Activated CD8-positive, alpha-beta memory T cell treated with anti-CD3 and anti-CD28 coated beads for 24 hours (primary cell): ENCODE results near the gene GALT.
"Not testable (repeated sequence)": the region's sequence is repeated elsewhere in the genome, so short reads cannot be mapped to it uniquely, and the experiment has no call there.

Experiments
- DNase-seq: peaks from one replicate; pipeline ENCODE4 v3.0.0-alpha.2; 2020

Gene GALT

DNA sequence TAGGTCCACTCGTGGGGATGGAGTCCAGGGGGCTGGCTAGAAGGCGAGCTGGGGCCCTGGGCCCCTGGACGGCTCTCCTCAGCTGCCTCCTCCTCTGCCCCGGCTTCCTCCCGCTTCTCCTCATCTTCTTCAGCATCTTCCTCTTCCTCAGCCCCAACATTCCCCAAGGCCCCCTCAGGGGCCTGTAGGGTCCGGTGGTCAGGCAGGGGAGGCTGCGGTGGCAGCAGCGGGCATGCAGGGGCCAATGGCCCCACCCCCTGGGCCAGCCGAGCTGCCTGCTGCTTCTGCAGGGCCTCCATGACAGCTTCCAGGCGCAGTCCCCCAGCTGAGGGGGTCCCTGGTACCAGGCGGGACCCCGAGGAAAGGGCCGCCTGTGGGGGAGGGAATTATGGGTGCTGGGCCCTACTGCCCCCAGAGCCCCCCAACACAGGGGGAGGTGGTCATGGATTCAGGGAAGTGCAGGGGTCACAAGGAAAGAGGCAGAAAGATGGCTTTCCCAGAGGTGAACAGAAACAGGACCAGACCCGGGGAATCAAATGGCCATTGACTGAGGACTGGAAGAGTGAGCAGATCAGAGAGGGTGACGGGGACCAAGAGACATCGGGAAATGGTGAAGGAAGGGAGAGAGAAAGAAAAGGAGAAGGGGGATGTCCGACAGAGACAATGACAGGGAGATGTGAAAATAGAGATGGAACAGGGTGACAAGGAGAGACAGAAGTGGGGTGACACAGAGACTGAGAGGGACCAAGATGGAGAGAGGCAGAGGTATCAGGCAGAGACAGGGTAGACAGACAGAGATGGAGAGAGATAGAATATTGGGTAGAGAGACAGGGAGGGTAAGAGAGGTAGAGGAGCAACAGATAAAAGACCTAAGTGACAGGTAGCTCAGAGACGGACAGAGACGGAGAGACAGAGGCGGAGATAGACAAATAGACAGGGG, 18.5 kb upstream of the GALT start:
- no peak for DNase-seq

DNA sequence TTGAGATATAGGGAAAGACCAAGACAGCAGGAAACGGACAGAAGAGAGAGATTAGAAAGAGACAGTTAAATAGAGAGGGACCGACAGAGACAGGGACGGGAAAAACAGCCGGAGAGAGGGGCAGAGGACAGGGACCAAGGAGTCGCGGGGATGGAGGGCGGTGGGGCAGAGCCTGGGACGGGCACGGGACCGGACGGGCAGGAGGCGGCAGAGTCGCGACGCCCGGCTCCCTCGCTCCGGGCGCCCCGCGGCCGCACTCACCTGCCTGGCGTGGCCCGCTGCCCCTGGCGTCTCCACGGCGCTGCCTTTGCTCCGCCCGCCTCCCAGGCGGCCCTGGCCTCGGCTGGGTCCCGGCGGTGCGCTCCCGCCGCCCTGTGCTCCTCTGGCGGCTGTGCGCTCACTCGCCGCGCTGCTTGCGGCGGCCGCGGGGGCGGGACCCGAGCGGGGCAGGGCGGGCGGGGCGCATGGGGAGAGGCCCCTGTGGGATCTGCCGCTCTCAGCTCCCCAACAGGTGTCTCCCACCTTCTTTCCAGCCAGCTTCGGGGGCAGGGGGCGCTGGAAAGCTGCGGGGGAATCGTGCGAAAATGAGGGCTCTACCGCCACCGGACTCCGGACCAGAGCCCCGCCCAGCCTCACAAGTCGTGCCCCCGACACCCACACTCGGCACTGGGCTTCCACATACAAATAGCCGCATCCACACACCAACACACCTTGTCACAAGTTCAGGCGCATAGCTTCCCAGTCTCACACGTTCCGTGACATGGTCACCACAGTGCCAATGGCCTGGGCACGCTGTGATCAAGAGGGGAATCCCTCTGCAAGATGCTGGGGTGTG, 17.6 kb upstream of the GALT start, which contains the start of gene ARID3C:
Gene ARID3C (minus strand): TSS at position 411 of the 835 bp plus-strand sequence. CDS start 1,052 bp downstream, outside the sequence.
- DNase-seq: peak; percentile 73

DNA sequence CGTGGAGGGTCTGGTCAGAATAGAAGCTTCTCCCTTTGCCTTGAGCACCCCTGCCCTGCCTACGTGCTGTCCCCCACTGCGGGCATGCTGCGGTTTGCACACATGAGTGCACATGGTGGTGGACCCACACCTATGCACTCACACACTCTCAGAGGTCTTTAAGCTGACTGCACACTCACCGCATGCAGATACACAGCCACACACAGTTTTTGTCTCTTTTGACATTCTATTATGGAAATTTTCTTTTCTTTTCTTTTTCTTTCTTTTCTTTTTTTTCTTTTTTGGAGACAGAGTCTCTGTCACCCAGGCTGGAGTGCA, 17.0 kb upstream of the GALT start:
- no peak for DNase-seq

DNA sequence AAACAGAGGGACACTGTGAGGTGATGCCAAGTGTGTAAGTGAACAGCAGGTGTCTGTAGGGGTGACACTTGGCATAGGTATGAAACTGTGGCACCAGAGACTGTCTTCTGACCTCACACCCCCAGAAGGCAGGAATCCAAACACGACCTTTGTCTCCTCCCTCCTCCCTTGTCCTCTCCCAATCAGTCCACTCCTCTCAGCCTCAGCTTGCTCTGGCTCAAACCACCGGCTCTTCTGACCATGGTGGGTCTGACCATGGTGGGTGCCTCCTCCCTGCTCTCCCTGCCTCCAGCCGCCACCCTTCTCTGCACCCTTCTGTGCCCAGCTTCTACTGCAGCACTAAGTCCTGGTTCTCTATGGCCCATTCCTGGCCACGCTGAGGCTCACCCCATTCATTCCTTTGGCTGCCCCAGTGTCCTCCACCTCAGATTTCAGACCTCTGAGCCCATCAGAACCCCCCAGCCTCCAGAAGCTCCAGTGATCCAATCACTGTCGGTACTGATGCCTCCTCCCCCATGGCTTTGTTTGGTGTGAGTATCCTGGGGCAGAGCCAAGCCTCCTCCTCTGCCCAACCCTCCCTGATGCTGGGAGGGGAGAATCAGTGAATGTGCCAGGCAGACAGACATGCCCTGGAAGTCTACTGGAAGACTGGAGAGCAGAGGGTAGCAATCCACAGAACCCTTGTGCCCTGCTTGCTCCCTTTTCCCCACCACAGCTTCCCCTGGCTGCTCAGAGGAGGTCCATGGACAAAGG, 15.9 kb upstream of the GALT start:
- no peak for DNase-seq

DNA sequence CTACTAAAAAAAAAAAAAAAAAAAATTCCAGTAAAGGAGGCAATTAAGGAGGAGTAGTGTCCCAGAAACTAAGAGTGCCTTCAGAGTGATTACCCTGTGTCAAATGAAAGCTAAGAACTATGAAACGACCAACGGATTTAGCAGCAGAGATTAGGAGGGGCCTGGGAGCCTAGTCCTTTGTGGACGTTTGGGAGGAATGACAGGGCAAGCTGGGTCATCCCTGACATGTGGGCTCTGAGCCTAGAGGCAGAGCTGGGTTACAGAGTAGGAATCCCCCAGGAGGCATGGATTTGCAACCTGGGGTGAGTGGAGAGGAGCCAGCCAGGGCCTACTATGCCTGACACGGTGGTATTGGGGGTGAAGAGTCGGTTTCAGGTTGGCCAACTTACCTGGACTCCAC, 13.3 kb upstream of the GALT start:
- no peak for DNase-seq

DNA sequence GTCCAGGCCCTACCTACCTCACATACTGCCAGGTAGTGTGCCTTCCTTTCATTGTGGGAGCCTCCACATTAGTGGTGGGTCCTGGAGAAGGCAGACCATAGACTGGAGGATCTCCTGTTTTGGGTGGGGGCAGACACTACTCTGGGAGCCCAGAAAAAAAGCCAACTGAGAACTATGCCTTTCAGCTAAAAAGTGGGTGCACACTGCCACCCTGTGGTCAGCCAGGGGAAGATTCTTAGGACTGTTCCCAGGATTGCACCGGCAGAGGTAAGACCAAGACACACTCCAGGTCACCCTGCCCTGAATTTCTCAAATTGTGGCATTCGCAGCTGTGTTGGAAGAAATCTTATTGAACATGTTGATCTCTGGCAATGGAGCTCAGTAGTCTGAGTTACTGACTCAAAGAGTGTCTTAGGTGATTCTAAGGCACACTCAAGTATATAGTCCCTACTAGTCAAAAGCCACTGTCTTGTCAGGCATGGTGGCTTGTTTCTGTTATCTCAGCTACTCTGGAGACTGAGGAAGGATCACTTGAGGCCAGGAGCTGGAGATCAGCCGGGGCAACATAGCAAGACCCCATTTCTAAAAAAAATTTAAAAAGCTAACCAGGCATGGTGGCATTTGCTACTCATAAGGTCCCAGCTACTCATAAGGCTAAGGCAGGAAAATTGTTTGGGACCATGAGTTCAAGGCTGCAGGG, 12.5 kb upstream of the GALT start:
- peak; percentile 88 for DNase-seq

DNA sequence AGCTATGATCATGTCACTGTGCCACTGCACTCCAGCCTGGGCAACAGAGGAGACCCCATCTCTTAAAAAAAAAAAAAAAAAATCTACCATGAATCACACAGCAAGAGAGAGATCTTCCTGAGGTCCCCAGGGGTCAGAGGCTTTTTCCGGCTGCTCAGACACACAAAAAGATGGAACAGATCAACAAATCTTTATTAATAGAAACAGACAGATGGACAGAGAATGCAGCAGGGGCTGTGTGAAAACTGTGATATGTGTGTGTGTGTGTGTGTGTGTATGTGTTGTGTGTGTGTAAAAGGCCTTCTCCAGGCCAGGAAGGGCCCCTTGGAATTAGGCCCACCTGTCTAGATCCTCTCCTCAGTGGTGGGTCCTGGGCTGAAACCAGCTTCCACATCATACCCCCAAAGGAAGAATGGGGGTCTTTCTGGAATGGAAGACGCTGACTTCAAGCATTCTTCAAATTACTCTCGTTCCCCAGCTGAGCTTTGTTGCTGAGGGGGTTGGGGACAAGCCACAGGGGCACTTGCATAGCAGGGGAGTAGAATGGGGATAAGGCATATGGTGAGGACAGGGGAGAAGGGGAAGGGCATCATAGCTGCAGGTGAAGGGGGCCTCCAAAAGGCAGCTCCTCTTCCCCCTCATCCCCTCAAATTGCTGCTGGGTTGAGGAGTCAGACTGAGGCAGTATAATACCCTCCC, 11.8 kb upstream of the GALT start:
- no peak for DNase-seq

DNA sequence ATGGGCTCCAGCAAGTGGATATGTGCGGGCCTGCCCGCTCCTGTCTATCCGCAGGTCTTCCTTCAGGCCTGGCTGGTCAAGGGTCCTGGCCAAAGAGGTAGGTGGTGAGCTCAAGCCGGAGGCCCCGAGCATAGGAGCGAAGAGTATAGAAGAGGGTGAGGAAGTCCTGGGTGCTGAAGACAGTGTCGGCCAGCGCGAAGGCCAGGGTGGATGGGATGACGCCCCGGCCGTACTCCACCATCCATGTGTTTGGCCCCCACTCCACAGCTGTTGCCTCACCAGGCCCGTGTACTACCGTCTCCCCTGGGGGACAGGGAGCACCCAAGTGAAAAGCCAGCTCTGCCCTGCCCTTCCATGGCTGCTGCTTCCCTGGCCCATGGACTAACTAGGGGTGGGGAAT, 10.9 kb upstream of the GALT start:
- no peak for DNase-seq

DNA sequence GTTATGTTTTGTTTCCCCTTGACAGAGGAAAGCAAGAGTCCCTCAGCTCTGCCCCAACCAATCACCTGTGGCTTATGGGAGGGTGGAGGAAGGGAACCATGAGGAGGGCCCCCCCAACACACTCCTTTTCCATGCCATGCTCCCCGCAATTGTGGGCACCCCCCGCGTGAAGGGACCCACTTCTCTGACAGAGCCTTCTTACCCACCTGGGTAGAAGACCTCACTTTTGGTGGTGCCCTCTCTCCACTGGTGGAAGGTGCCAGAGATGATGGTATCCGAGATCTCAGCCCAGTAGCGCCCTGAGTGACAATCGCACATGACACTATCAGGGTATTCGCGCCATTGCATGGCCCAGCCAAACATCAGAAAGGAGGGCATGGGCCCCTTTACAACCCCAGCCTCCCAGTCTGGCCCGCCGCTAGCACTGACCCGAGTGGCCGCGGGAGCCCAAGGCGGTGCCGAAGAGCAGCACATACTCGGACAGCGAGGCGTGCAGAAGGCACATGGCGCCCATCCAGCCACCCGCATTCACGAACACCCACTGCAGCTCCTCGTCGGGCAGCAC, 9.6 kb upstream of the GALT start:
- no peak for DNase-seq

DNA sequence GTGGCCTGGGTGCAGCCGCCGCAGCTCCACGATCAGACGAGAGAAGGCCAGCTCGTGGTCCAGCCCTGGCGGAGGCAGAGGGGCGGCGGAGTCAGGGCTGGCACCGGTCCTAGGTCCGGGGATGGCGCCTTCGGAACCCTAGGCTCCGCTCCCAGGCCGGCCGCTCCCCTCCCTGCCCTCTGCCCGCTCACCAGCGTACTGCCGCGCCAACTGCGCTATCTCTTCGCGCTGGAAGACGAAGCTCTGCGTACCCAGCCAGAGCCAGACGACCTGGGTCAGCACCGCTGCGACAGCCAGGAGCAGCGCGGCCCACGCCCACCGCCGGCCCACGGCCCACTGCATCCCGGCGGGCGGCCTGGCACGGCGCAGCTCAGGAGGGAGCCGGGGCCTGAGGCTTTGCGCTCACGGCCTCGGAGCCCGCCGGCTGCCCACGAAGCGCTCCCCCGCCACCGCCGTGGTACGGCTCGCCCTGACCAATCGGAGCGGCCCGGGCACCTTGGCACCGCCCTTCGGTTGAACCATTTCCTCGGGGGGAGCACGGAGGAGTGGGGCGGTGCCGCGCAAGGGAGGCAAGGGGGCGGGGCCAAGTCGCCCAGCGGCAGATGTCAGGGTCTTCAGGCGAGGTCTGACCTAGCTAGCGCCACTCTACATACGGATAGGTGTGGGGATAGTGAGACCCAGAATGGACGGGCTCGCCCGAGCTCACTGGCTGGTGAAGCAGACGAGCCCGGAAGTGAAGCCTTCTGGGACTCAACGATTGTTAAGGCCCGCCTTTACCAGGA, 8.9 kb upstream of the GALT start, which contains the start of gene SIGMAR1:
Gene SIGMAR1 (minus strand): TSS at position 432 of the 782 bp plus-strand sequence. CDS start 90 bp downstream, at position 342.
- peak; percentile 98 for DNase-seq

DNA sequence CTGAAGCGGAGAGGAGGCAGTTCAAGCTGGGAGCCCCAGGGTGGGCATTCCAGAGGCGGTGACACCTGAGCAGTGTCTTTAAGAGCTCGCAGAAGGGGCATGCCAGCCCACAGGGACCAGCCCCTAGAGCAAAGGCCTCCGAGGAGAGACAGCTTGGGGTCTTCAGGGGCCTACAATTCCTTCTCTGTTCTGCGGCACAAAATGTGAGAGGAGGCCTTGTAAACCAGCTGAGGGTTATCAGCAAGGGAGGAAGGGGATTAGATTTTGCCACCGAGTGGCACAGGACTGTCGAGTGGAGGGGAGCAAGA, 8.4 kb upstream of the GALT start:
- no peak for DNase-seq

DNA sequence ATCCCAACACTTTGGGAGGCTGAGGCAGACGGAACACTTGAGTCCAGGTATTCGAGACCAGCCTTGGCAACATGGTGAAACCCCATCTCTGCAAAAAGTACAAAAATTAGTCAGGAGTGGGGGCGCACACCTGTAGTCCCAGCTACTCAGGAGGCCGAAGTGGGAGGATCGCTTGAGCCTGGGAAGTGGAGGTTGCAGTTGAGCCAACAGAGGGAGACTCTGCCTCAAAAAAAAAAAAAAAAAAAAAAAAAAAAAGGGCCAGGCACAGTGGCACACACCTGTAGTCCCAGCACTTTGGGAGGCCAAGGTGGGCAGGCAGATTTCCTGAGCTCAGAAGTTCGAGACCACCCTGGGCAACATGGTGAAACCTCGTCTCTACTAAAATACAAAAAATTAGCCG, 7.2 kb upstream of the GALT start:
- DNase-seq: not testable (repeated sequence)

DNA sequence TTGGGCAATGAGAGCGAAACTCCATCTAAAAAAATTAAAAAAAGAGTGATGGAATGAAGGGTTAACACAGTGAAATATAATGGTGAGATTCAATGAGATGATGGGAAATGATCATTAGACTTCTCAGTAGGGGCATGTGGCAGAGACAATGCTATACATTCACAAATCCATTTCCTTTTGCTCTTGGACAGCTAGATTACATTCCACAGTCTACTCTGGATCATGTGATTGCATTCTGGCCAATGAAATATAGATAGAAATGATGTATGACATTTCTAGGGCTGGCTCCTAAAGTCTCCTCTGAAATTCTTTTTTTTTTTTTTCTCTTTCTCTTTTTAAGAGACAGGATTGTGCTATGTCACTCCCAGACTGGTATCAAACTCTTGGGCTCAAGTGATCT, 3.8 kb upstream of the GALT start:
- DNase-seq: no peak

DNA sequence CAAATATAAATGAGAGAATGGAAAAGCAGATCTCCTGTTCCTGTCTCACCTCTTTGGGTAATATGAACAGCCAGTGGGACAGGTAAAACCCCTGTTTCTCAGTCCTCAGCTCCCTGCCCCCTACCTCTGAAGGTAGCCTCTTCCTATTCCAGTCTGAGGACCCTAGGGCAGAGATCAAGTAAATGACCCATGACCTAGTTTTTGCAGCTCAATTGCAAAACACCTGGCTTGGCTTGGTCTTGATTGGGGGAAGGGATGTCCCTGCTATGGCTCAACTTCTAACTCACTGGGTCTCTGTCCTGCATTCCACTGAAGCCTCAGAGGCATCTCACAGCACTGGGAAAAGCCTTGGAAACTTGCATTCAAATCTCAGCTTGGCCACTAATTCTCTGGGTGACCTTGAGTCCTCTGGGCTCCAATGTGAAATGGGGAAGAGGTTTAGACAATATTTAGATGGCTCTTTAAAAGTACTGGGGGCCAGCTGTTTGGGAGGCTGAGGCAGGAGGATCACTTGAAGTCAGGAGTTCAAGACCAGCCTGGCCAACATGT, 1.6 kb upstream of the GALT start:
- no peak for DNase-seq

DNA sequence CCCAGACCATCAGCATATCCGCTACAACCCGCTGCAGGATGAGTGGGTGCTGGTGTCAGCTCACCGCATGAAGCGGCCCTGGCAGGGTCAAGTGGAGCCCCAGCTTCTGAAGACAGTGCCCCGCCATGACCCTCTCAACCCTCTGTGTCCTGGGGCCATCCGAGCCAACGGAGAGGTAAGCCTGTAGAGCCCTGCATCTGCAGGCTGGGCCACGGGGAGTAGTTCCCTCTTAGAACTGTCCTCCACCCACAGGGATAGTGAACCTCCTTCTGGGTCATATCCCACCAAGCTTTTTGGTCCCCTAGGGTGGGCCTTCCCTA, 569 bp downstream of the GALT start:
- no peak for DNase-seq

DNA sequence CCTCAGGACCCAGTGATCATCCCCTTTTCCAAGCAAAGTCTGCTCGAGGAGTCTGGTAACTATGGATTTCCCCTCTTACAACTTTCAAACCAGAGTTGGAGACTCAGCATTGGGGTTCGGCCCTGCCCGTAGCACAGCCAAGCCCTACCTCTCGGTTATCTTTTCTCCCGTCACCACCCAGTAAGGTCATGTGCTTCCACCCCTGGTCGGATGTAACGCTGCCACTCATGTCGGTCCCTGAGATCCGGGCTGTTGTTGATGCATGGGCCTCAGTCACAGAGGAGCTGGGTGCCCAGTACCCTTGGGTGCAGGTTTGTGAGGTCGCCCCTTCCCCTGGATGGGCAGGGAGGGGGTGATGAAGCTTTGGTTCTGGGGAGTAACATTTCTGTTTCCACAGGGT, 1.2 kb downstream of the GALT start:
- no peak for DNase-seq

DNA sequence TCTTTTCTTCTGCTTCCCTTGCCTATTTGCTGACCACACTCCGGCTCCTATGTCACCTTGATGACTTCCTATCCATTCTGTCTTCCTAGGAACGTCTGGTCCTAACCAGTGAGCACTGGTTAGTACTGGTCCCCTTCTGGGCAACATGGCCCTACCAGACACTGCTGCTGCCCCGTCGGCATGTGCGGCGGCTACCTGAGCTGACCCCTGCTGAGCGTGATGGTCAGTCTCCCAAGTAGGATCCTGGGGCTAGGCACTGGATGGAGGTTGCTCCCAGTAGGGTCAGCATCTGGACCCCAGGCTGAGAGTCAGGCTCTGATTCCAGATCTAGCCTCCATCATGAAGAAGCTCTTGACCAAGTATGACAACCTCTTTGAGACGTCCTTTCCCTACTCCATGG, 2.2 kb downstream of the GALT start:
- no peak for DNase-seq

DNA sequence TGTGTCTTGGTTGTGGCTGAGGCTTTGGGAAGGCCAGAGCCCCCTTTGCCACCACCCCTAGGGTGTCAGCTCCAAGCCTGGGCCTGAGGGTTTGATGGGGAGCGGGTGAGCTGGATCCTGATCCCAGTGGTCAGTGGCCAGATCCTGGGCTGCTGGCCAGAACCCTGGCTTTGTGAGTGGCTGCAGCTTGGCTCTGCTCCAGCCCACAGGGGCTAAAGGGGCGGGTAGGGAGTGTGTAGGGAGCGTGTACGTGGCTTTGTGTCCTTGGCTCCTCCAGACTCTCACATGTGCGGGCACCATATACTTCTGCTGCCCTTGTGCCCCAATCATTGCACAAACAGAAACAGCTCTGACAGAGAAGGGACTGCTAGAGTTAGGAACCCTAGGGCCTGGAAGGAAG, 4.3 kb downstream of the GALT start:
- no peak for DNase-seq

DNA sequence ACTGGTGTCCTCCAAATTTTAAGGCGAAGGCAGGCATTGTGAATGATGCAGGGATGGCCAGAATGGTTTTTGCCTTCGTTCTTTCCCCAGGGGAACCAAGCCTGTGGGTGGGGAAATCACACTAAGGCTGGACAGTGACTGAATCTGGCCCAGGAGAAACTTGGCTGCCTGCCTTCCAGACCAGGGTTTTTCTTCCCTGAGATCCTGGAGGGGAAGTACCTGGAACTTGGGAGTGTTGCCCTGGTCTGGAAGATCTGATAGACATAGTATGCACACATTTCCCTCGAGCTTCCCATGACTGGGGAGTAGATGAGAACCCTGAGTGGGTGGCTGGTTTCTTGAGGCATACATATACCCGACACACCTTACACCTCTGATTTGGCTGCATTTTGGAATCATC, 4.8 kb downstream of the GALT start:
- no peak for DNase-seq

DNA sequence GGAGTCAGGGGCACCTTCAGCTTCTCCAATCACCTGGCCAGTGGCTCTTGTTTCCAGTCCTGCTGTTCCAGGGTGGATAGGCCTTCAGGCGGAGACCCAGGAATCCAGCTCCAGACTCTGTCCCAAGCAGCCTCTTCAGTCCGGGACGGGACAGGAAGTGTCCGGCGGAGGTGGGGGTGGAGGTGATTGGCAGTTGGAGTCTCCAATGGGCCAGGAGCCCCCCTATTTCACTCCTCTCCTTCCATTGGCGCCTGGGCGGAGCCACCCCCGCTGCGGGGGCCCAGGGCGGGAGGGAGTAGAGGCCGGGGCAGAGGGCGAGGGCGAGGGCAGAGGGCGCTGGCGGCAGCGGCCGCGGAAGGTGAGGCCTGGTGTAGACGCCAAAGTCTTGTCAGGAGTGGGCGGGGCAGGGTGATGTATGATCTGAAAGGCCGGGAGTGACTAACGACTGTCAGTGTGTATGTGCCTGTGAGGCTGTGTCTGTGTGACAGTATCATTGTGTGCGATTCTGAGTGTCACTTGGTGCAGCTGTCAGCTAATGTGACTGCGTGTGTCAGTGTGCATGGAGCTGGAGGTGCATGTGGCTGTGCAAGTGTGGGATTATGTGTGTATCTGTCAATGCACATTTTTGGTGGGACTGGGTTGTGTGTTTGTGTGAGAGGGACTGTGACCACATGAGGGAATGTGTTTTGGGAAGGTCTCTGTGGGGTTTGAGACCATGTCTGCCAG, 5.6 kb downstream of the GALT start, which contains the start of gene IL11RA:
Gene IL11RA (plus strand): TSS at position 310 of the 726 bp plus-strand sequence. CDS start 3,033 bp downstream, outside the sequence.
- peak; percentile 69 for DNase-seq
